ENCODE results near the gene DGKZ. TPM values are rescaled to one million over a fixed set of nuclear protein-coding genes. Genes with fewer than 3 reads are reported as not detected.

Gene DGKZ
- total and polyA plus RNA-seq, 10 of the 15 experiments (the other 5 are each of a cell fraction or from before 2014, with no cell fraction given) = 0.50 to 78.4 (median 39.5) TPM

GRCh38 chr11:46363455-46364005, 16.3 kb downstream of the DGKZ start:
- Histone ChIP-seq H3K4me1 (ENCODE audit: control insufficient read depth, insufficient read depth, low read length) (peaks cover 20% of the 10 kb centered on the region), H3K9ac (ENCODE audit: control insufficient read depth, insufficient read depth, low read length) (no peak overlapping the region), H3K9me3 (replicated peaks; ENCODE audit: control insufficient read depth, insufficient read depth, low read length) (no peaks in the 10 kb centered on the region), H4K20me1 (ENCODE audit: control insufficient read depth, insufficient read depth) (no peaks in the 10 kb centered on the region), H2AFZ (ENCODE audit: control insufficient read depth, low read depth, low read length) (no peak overlapping the region), H3K27ac (ENCODE audit: control insufficient read depth, insufficient read depth) (no peak overlapping the region), H3K4me3 (no peak overlapping the region), H3K36me3 (ENCODE audit: control insufficient read depth in 2 of 2, insufficient read depth in 2 of 2, low read length in 1 of 2) (peaks cover 9 to 14% of the 10 kb centered on the region in 2 experiments; a peak in 3 of 4 replicates), H3K4me2 (ENCODE audit: control insufficient read depth, insufficient read depth) (no peak overlapping the region), H3K79me2 (ENCODE audit: control insufficient read depth, insufficient read depth, low read length) (peaks cover 27% of the 10 kb centered on the region), H3K27me3 (replicated peaks in 1 of 2; ENCODE audit: control insufficient read depth in 2 of 2, insufficient read depth in 2 of 2, low read length in 1 of 2) (no peaks in the 10 kb centered on the region)
- ChIA-PET RAD21 (ENCODE audit: unreplicated experiment) (interaction anchor here (0.9 to 3.0 kb wide), 2 partner anchors 15 to 18 kb away, joined by 4 to 17 read pairs; partner anchors contain the start of gene DGKZ), CTCF (interaction anchor here (15.2 kb wide), 1 partner anchor 12 kb away, joined by 423 read pairs; the partner anchor contains the start of gene DGKZ), POLR2A (no interaction called here), SMC1A (ENCODE audit: uncharacterized antibody, unreplicated experiment) (interaction anchor here (1.3 to 6.0 kb wide), 3 partner anchors 12 to 25 kb away, joined by 3 to 70 read pairs (median 32); no protein-coding TSS in a partner anchor)
- ATAC-seq (no peak), DNase-seq (ENCODE audit: low read depth, low spot score) (no peak), FAIRE-seq (no peak)
- WGBS (ENCODE audit: insufficient coverage, insufficient replicate concordance, low lambda C conversion rate, missing lambda C conversion rate) = 95% methylated on average over 21 of the region's 21 CpGs
- in situ Hi-C loops (cut with MboI) = no loop called here
- BruUV-seq (replicated peaks) = no TSS peak
- intact Hi-C loops (cut with micrococcal nuclease; ENCODE audit: unreplicated experiment) = no loop called here
- TF ChIP-seq ATF2 (IDR thresholded peaks at IDR 0.05; ENCODE audit: low read length) (no peak), CBX5 (IDR thresholded peaks at IDR 0.05; ENCODE audit: low read depth) (no peak), FOXK2 (IDR thresholded peaks at IDR 0.05) (no peak), ZBTB4 (CRISPR knock-in tag; IDR thresholded peaks at IDR 0.05) (no peak), FOXM1 (IDR thresholded peaks at IDR 0.05; ENCODE audit: low read depth, low read length) (no peak), CBFB (IDR thresholded peaks at IDR 0.05; ENCODE audit: low read depth) (no peak), ATF7 (IDR thresholded peaks at IDR 0.05; ENCODE audit: low read depth) (no peak), RAD51 (IDR thresholded peaks at IDR 0.05) (no peak), ZNF217 (IDR thresholded peaks at IDR 0.05) (no peak), JUND (IDR thresholded peaks at IDR 0.05; ENCODE audit: low read depth, low read length) (no peak)
- TF ChIP-seq, protein P1, sequence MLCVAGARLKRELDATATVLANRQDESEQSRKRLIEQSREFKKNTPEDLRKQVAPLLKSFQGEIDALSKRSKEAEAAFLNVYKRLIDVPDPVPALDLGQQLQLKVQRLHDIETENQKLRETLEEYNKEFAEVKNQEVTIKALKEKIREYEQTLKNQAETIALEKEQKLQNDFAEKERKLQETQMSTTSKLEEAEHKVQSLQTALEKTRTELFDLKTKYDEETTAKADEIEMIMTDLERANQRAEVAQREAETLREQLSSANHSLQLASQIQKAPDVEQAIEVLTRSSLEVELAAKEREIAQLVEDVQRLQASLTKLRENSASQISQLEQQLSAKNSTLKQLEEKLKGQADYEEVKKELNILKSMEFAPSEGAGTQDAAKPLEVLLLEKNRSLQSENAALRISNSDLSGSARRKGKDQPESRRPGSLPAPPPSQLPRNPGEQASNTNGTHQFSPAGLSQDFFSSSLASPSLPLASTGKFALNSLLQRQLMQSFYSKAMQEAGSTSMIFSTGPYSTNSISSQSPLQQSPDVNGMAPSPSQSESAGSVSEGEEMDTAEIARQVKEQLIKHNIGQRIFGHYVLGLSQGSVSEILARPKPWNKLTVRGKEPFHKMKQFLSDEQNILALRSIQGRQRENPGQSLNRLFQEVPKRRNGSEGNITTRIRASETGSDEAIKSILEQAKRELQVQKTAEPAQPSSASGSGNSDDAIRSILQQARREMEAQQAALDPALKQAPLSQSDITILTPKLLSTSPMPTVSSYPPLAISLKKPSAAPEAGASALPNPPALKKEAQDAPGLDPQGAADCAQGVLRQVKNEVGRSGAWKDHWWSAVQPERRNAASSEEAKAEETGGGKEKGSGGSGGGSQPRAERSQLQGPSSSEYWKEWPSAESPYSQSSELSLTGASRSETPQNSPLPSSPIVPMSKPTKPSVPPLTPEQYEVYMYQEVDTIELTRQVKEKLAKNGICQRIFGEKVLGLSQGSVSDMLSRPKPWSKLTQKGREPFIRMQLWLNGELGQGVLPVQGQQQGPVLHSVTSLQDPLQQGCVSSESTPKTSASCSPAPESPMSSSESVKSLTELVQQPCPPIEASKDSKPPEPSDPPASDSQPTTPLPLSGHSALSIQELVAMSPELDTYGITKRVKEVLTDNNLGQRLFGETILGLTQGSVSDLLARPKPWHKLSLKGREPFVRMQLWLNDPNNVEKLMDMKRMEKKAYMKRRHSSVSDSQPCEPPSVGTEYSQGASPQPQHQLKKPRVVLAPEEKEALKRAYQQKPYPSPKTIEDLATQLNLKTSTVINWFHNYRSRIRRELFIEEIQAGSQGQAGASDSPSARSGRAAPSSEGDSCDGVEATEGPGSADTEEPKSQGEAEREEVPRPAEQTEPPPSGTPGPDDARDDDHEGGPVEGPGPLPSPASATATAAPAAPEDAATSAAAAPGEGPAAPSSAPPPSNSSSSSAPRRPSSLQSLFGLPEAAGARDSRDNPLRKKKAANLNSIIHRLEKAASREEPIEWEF (IDR thresholded peaks at IDR 0.05; ENCODE audit: insufficient replicate concordance, low read depth, low read length) = no peak

Data from GM12878 (cell line).